Measurements from ENCODE around the gene AMOTL2. TPM values are rescaled to one million over a fixed set of nuclear protein-coding genes. Genes with fewer than 3 reads are reported as not detected.

The AMOTL2 gene
- total and polyA plus RNA-seq, 2 experiments from 2014 or later, result 17.9 to 102 TPM

- no peak for TF ChIP-seq ZNF462 (CRISPR knock-in tag; IDR thresholded peaks at IDR 0.05)
- TF ChIP-seq REST (IDR thresholded peaks at IDR 0.05; ENCODE audit: unreplicated experiment), result no peak
- TF ChIP-seq EZH2 (IDR thresholded peaks at IDR 0.05; ENCODE audit: low read depth, unreplicated experiment), result no peak
- no peak for TF ChIP-seq CREB1 (CRISPR knock-in tag; IDR thresholded peaks at IDR 0.05; ENCODE audit: low read depth)
- no peak for TF ChIP-seq STAT1 (IDR thresholded peaks at IDR 0.05; ENCODE audit: unreplicated experiment)
- no peak for TF ChIP-seq NANOG (IDR thresholded peaks at IDR 0.05; ENCODE audit: borderline replicate concordance)
- TF ChIP-seq ETS1 (IDR thresholded peaks at IDR 0.05), result no peak
- no peak for TF ChIP-seq ZNF331 (CRISPR knock-in tag; IDR thresholded peaks at IDR 0.05; ENCODE audit: low read depth)
These were observed 67.9 kb downstream of the AMOTL2 start (continued) for GRCh38 chr3:134306320-134306719.

Small RNAs within 50 kb of the gene (microRNA-seq; reads per million reads assigned to microRNA genes)
- not detected for gene MIR6827

Small RNAs within 50 kb of the gene (small RNA-seq; reads per million reads assigned to genes)
- gene HMGN1P9 (ENCODE audit: low replicate concordance), result not detected
- gene MIR6827 (ENCODE audit: low replicate concordance), result not detected

Other genes with a start within 250 kb of the AMOTL2 start
- 84.2 and 94.8 TPM in 2 replicates for gene RYK, start 123.6 kb downstream of the AMOTL2 start, total RNA-seq (2014; rRNA removed; shearing (Covaris generic))
- 24.9 and 31.4 TPM in 2 replicates for gene RYK, start 123.6 kb downstream of the AMOTL2 start, polyA plus RNA-seq (2016; fragmentation: Nextera tagmentation; extraction: Ambion mirVana)
- gene ANAPC13, start 111.5 kb upstream of the AMOTL2 start, total RNA-seq (2014; rRNA removed; shearing (Covaris generic)), result 44.4 and 50.9 TPM in 2 replicates
- gene ANAPC13, start 111.5 kb upstream of the AMOTL2 start, polyA plus RNA-seq (2016; fragmentation: Nextera tagmentation; extraction: Ambion mirVana), result 61.1 and 76.8 TPM in 2 replicates
- gene CEP63, start 111.6 kb upstream of the AMOTL2 start, total RNA-seq (2014; rRNA removed; shearing (Covaris generic)), result 15.1 and 17.2 TPM in 2 replicates
- 34.6 and 53.9 TPM in 2 replicates for gene CEP63, start 111.6 kb upstream of the AMOTL2 start, polyA plus RNA-seq (2016; fragmentation: Nextera tagmentation; extraction: Ambion mirVana)